GM21390 (cell line): ENCODE measurements around the gene TPK1.
"Not testable (repeated sequence)": the region's sequence is repeated elsewhere in the genome, so short reads cannot be mapped to it uniquely, and the experiment has no call there.

Source experiments
- ATAC-seq: cut with Tn5 transposase; IDR thresholded peaks from one replicate; pipeline ENCODE4 v1.9.1; 2021; ENCODE audit not compliant: unreplicated experiment

TPK1 gene

DNA sequence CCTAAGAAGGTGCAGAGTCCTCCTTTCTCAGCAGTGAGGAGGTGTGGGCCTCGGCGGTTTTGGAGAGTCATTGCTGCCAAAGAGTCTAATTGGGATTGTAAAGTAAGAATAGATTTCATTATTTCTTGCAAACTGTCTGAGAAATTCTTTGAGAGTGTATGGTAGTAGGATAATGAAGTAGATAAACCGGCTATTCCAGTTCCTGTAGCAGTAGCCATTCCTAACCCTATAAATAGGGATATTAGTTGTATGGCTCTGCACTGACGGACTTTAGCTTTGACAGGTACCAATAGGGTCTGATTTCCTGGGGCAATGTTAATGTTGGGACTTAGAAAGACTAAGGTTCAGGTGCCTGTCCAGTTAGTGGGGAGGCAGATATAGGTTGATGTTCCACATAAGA, 416.9 kb downstream of the TPK1 start:
- ATAC-seq: not testable (repeated sequence)

DNA sequence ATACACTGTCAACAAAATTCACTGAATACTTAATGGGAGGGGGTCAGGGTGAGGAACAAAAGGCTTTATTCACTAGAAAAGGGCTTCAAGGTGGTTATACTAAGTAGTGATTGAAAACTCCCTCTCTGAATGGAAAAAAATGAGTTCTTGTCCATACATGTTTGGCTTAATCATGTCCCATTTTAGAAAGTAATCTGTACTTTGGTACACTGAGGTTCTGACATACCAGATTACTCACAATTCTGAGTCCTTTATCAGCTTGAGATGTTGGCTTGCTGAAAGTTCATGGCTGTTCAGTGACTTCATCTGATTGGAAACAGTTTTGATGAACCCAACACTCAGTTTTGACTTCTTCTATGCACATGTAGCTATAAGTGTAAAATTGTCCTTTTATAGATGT, 419.5 kb downstream of the TPK1 start:
- ATAC-seq: no peak

DNA sequence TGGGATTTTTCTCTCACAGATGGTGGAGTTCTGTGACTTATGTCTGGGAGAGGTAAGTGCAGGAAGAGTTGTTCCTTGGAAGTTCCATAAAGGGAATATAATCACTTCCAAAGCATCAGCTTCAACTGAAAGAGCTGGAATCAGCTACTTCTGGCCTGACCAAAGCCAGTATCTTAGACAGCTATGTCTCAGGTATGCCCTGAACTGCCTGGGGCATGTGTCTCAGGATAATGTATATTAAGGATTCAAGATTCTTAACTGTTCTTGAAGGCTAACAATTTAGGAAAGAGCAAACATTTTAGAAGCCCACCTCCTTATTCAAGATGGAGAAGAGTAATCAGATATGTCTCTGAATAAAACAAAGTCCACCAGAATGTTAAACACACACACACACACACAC, 420.0 kb downstream of the TPK1 start:
- ATAC-seq: no peak

DNA sequence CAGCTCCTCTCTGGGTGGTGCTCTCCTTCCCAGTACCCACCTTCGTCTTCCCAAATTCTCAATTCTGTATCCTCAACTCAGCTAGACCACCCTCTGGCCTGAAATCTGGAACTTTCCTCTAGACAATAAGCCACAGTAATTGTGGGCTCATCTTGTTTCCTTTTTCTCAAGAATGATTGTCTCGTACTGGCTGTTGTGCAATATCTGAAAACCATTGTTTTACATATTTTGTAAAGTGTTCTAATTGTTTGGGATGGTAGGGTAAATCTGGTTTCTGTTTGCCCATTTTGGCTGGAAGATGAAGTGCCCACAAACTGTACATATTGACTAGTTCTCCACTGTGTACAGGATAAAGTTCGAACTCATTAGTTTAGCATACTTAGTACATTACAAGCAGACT, 421.0 kb downstream of the TPK1 start:
- no peak for ATAC-seq

DNA sequence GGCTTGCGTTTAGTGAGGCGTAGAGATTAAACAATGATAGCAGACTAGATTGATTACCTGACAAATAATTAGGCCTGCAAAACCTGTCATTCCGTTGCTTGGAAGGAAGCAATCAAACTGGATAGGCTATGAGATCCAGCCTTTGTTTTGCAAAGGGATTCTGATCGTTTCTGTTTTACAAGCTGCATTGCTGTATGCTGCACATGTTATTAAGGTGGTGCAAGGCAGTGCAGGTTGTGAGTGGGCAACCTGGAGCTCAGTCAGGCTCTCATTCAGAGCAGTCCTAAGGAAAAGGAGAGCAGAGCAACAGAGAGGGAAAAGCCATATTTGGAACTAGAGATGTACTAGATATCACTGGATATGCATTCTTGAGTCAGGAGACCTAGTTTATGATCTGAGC, 425.4 kb downstream of the TPK1 start:
- ATAC-seq: no peak

DNA sequence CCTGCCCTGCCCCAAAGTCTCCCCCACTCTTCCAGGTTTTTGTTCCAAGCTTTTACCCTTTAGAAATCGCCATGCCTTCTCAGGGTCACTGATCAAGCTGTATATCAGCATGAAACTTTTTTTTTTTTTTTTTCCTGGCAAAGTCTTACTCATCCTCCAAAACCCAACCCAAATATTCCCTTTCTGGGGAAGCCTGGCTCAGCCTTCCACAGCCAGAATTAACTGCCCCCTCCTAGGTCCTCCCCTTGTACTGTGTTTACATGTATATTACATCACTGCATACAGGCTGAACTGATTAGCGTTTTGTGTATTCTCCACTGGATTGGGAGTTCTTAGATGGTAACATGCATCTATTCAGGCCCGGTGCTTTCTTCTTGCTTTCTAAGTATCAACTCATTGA, 427.7 kb downstream of the TPK1 start:
- no peak for ATAC-seq

DNA sequence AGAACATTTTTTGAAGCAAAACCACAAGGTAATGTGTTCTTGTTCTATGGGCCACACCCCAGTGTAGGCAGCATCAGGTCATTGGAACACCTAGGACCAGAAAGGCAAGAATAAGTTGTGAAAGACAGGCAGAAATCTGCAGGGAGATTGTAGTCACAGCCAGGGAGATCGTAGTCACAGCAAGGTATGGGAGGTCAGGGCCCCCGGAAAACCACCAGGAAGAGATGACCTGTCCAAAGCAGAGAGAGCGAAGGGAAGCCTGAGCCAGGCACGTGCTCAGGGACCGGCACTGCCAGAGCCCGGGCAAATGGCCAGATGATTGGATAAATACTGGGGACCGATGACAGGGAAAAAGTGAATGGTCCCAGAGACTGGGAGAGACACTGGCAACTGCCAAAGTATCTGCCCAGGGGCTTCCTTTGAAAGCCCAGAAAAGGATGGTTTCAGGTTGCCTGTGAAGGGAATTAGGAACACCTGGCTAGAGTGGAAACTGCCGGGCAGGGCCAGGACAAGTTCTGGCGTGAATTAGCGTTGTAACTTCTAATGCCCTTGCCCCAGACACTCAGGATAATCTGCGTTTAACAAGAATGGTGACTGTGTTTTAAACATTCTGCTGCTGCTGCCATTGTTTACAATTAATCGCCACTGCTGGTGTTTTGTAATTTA, 428.5 kb downstream of the TPK1 start:
- no peak for ATAC-seq

DNA sequence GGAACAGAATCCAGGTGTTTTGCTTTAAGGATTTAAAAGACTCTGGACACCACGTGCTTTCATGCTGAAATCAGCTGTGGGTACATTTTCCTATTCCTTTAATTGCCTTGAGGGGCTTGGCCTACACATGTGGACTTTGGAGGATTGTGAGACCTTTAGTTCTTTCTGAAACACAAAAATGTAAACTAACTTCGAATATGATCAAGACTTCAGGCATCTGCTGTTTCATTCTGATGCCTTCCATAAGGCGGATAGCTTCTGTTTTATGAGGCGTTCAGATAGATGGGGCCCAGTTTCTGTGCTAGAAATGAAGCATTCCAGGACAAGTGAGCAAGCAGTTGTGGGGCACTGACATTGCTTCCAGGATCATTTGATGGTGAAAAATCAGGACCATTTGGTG, 430.9 kb downstream of the TPK1 start:
- no peak for ATAC-seq

DNA sequence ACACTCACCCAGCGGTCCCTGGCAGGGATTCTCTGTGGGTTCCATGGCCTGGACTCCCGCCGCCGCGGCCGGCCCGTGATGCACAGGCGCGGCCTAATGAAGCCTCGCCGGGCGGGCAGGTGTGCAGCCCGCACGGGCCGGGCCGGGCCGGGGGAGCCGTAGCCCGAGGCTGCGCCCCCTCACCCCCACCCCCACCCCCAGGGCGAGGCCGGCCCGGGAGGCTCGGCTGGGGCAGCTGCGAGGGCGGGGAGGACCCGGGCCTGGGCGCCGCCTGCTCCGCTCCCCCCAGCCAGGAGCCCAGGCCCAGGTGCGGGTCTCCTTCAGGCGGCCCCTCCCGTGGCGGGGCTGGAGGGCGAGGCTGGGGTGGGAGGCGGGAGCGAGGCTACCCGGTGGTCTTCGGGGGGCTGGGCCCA, 432.2 kb downstream of the TPK1 start, which contains the start of gene NOBOX:
NOBOX (minus strand) TSS at position 45 of the 413 bp plus-strand sequence.
- no peak for ATAC-seq

DNA sequence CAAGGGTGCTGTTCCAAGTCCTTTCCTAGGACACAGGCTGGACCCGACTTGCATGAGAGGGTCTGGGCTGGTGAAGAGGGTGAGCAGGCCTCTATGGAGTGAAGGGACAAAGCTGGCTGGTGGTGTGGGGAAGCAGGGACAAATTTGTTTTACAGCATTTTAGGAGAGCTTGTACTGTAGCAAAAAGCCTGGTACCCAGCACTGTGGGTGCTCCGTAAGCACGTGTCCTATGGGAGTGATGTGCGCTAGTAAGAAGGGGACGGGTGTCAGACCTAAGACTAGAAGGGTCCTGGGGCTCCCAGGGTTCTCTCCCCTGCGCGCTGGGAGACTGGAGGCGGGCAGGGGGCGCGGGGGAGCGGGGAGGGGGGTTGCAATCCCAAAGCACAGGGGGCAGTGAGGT, 432.8 kb downstream of the TPK1 start:
- ATAC-seq: no peak
